Measurements from ENCODE around the gene CDYL2.

Gene CDYL2

DNA sequence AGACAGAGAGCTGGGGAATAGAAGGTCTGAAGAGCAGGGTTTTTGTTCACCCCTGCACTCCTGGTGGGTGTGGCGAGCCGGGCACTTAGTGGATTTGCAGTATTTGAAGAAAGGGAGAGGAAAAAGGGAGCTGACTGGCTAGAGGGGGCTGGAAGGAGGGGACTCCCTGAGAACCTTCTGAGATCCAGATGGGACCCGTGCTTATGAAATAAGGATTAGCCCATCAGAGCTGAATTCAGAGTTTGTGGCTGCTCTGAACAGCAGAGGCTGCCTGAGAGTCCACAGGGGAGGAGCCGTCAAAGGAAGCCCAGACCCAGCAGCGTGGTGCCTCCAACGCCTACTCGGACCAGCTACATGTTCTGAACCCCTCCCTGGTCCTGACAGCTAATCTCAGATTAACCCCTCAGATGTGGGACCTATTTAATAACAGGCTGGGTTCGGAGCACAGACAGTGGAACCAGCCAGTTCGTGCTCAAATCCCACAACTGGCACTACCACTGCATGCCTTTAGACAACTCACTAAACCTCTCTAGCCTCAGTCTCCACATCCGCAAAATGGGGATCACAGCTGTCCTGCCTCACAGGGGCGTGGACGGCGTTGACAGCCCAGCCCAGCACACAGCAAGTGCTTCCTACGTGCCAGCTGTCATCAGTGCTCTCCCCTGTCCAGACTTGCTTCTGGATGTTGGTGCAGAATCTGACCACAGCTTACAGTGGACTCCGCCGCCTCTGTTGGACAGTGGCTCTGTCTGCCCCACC lies 193.0 kb downstream of the CDYL2 start:
- no peaks in the 10 kb centered on the region for H3K79me1 ChIP-seq (ENCODE audit: low read length)
- H3K4me2 ChIP-seq (ENCODE audit: low read length): no peak overlapping the region
- H3K4me3 ChIP-seq (ENCODE audit: low read depth, low read length): no peak overlapping the region
- H3K9me3 ChIP-seq (ENCODE audit: insufficient read depth, low read depth, low read length): peaks cover 26% of the 10 kb centered on the region
- peaks cover 0 to 2% of the 10 kb centered on the region in 2 experiments for H3K4me1 ChIP-seq (ENCODE audit: control insufficient read depth in 1 of 2, insufficient read depth in 2 of 2, low read length in 2 of 2)
- no peak overlapping the region for H3K27ac ChIP-seq (ENCODE audit: low read depth, low read length)
- no CpG with 5 or more reads among the region's 16 CpGs for WGBS (ENCODE audit: extremely low coverage, insufficient coverage, insufficient read length)
- no peaks in the 10 kb centered on the region for H3K36me3 ChIP-seq (ENCODE audit: control insufficient read depth in 1 of 2, insufficient read depth in 2 of 2, low read length in 2 of 2)
- H3K27me3 ChIP-seq (ENCODE audit: insufficient read depth, low read length): no peaks in the 10 kb centered on the region
- H4K12ac ChIP-seq (ENCODE audit: low read depth, low read length): no peak overlapping the region
- H2BK12ac ChIP-seq (ENCODE audit: low read length): no peak overlapping the region
- no peak overlapping the region for H3K23ac ChIP-seq (ENCODE audit: low read length)
- no peak overlapping the region for H2BK5ac ChIP-seq (ENCODE audit: low read depth, low read length, poor library complexity)
- H3K79me2 ChIP-seq (ENCODE audit: control insufficient read depth, insufficient read depth, low read length, poor library complexity): no peaks in the 10 kb centered on the region
- no peak overlapping the region for H3K18ac ChIP-seq (ENCODE audit: low read length)
- no peak for DNase-seq
- no peak overlapping the region for H3K4ac ChIP-seq (ENCODE audit: low read depth, low read length)
- H3K9ac ChIP-seq (ENCODE audit: low read length): no peak overlapping the region
- no peak overlapping the region for H4K91ac ChIP-seq (ENCODE audit: low read depth, low read length)
- H3K14ac ChIP-seq (ENCODE audit: low read length): no peak overlapping the region
- no peak overlapping the region for H2AK5ac ChIP-seq (ENCODE audit: low read length)
- H2BK120ac ChIP-seq (ENCODE audit: insufficient read depth, low read length, poor library complexity): no peak overlapping the region
- H2AFZ ChIP-seq (ENCODE audit: insufficient read depth, low read length, poor library complexity): no peak overlapping the region
- no peak overlapping the region for H4K8ac ChIP-seq (ENCODE audit: low read depth, low read length)

DNA sequence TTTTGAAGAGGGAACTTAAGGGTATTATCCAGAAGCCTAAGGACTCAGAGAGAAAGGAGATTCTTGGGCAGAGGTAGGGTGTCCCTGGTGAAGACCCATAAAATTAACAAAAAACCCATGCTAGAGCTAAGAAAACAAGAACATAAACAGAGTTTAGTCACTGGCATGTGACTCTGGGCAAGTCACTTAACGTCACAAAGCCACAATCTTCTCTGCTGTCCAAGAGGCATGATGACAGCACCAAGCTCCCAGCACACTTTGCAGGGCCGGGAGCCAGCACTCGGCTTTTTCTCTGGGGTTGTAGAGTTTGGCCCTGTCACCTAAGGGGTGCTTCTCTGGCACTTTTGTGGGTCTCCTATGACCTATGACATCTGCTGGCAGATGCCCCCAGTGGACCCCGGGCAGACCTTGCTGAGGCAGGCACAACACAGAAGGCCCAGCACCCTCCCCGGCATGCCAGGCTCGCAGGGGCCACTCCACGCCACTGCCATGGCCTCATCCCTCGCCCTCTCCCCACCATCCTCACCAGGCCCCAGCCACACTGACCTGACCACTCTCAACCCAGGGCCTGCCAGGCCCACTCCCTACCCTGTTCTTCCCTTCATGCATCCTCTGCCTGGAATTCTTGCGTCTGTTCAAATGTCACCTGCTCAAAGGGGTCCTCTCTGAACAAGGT lies 193.8 kb downstream of the CDYL2 start:
- no peaks in the 10 kb centered on the region for H3K36me3 ChIP-seq (ENCODE audit: control insufficient read depth in 1 of 2, insufficient read depth in 2 of 2, low read length in 2 of 2)
- H4K91ac ChIP-seq (ENCODE audit: low read depth, low read length): no peak overlapping the region

DNA sequence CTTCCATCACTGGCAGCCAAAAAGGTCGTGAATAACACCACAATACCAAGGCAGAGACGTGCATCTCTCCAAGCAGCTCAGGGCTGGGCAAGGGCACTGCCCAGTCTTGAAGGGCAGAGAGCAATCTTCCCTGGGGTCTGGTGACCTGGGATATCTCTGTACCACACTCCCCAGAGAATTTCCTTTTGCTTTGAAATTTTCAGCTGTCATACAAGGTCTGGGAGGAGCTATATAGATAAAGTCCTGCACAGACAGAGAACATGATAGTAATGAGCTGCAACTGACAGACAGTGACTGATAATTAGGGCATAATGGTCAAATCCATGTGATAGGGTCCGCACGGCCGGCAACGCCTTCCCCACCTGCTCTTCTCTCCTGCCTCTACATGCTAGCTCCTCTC lies 195.5 kb downstream of the CDYL2 start:
- Histone ChIP-seq H3K79me2 (ENCODE audit: control insufficient read depth, insufficient read depth, low read length, poor library complexity) (no peaks in the 10 kb centered on the region), H3K4me1 (ENCODE audit: control insufficient read depth in 1 of 2, insufficient read depth in 2 of 2, low read length in 2 of 2) (peaks cover 0 to 2% of the 10 kb centered on the region in 2 experiments), H3K23ac (ENCODE audit: low read length) (no peak overlapping the region), H3K4me3 (ENCODE audit: low read depth, low read length) (no peak overlapping the region), H2BK120ac (ENCODE audit: insufficient read depth, low read length, poor library complexity) (no peak overlapping the region), H3K36me3 (ENCODE audit: control insufficient read depth in 1 of 2, insufficient read depth in 2 of 2, low read length in 2 of 2) (no peaks in the 10 kb centered on the region), H4K91ac (ENCODE audit: low read depth, low read length) (no peak overlapping the region), H3K27me3 (ENCODE audit: insufficient read depth, low read length) (no peaks in the 10 kb centered on the region), H3K18ac (ENCODE audit: low read length) (no peak overlapping the region), H3K9ac (ENCODE audit: low read length) (no peak overlapping the region), H3K27ac (ENCODE audit: low read depth, low read length) (no peak overlapping the region), H4K12ac (ENCODE audit: low read depth, low read length) (no peak overlapping the region), H3K79me1 (ENCODE audit: low read length) (no peaks in the 10 kb centered on the region), H3K14ac (ENCODE audit: low read length) (no peak overlapping the region), H4K8ac (ENCODE audit: low read depth, low read length) (no peak overlapping the region), H2AK5ac (ENCODE audit: low read length) (no peak overlapping the region), H3K4ac (ENCODE audit: low read depth, low read length) (no peak overlapping the region), H3K9me3 (ENCODE audit: insufficient read depth, low read depth, low read length) (peaks cover 23% of the 10 kb centered on the region), H2AFZ (ENCODE audit: insufficient read depth, low read length, poor library complexity) (no peak overlapping the region), H3K4me2 (ENCODE audit: low read length) (no peak overlapping the region), H2BK5ac (ENCODE audit: low read depth, low read length, poor library complexity) (no peak overlapping the region), H2BK12ac (ENCODE audit: low read length) (no peak overlapping the region)
- WGBS (ENCODE audit: extremely low coverage, insufficient coverage, insufficient read length): no CpG with 5 or more reads among the region's 6 CpGs
- DNase-seq: no peak

More for the DNA sequence above, 193.8 kb downstream of the CDYL2 start:
- Histone ChIP-seq H3K4ac (ENCODE audit: low read depth, low read length) (no peak overlapping the region), H3K14ac (ENCODE audit: low read length) (no peak overlapping the region), H3K18ac (ENCODE audit: low read length) (no peak overlapping the region), H4K8ac (ENCODE audit: low read depth, low read length) (no peak overlapping the region), H3K79me2 (ENCODE audit: control insufficient read depth, insufficient read depth, low read length, poor library complexity) (no peaks in the 10 kb centered on the region), H2AFZ (ENCODE audit: insufficient read depth, low read length, poor library complexity) (no peak overlapping the region), H2BK5ac (ENCODE audit: low read depth, low read length, poor library complexity) (no peak overlapping the region), H3K23ac (ENCODE audit: low read length) (no peak overlapping the region), H2AK5ac (ENCODE audit: low read length) (no peak overlapping the region), H3K27me3 (ENCODE audit: insufficient read depth, low read length) (no peaks in the 10 kb centered on the region), H3K9ac (ENCODE audit: low read length) (no peak overlapping the region), H3K27ac (ENCODE audit: low read depth, low read length) (no peak overlapping the region), H3K79me1 (ENCODE audit: low read length) (no peaks in the 10 kb centered on the region), H2BK12ac (ENCODE audit: low read length) (no peak overlapping the region), H3K4me2 (ENCODE audit: low read length) (no peak overlapping the region), H3K4me1 (ENCODE audit: control insufficient read depth in 1 of 2, insufficient read depth in 2 of 2, low read length in 2 of 2) (peaks cover 0 to 2% of the 10 kb centered on the region in 2 experiments), H2BK120ac (ENCODE audit: insufficient read depth, low read length, poor library complexity) (no peak overlapping the region), H4K12ac (ENCODE audit: low read depth, low read length) (no peak overlapping the region), H3K4me3 (ENCODE audit: low read depth, low read length) (no peak overlapping the region), H3K9me3 (ENCODE audit: insufficient read depth, low read depth, low read length) (peaks cover 23% of the 10 kb centered on the region)
- DNase-seq: peak in 1 of 2 donors; percentile 10
- no CpG with 5 or more reads among the region's 9 CpGs for WGBS (ENCODE audit: extremely low coverage, insufficient coverage, insufficient read length)

DNA sequence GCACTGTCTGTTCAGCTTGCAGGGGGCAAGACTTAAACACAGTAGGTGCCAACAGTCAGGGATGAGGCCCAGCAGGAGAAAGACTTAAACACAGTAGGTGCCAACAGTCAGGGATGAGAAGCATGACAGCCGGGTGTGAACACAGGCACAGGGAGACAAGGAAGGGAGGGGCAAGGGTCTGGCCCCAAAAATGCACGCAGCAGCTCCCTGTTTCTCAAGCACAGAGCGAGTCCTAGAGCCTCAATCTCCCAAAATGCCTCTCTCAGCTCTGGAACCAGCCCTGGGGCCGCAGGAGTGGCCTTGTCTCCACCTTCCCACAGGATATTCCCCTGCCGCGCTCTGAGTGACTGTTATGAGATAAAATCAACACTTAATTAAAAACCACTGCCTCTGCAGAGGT lies 197.2 kb downstream of the CDYL2 start:
- no peak overlapping the region for H4K91ac ChIP-seq (ENCODE audit: low read depth, low read length)
- H4K12ac ChIP-seq (ENCODE audit: low read depth, low read length): no peak overlapping the region
- WGBS (ENCODE audit: extremely low coverage, insufficient coverage, insufficient read length): no CpG with 5 or more reads among the region's 6 CpGs
- H3K27ac ChIP-seq (ENCODE audit: low read depth, low read length): no peak overlapping the region
- no peak overlapping the region for H3K4ac ChIP-seq (ENCODE audit: low read depth, low read length)
- H2AK5ac ChIP-seq (ENCODE audit: low read length): no peak overlapping the region
- H3K4me2 ChIP-seq (ENCODE audit: low read length): no peak overlapping the region
- no peaks in the 10 kb centered on the region for H3K79me1 ChIP-seq (ENCODE audit: low read length)
- H3K9ac ChIP-seq (ENCODE audit: low read length): no peak overlapping the region
- H3K36me3 ChIP-seq (ENCODE audit: control insufficient read depth in 1 of 2, insufficient read depth in 2 of 2, low read length in 2 of 2): no peaks in the 10 kb centered on the region
- H3K23ac ChIP-seq (ENCODE audit: low read length): no peak overlapping the region
- H3K18ac ChIP-seq (ENCODE audit: low read length): no peak overlapping the region
- peaks cover 0 to 2% of the 10 kb centered on the region in 2 experiments for H3K4me1 ChIP-seq (ENCODE audit: control insufficient read depth in 1 of 2, insufficient read depth in 2 of 2, low read length in 2 of 2)
- no peak overlapping the region for H4K8ac ChIP-seq (ENCODE audit: low read depth, low read length)
- H3K14ac ChIP-seq (ENCODE audit: low read length): no peak overlapping the region
- no peak for DNase-seq
- no peak overlapping the region for H2BK5ac ChIP-seq (ENCODE audit: low read depth, low read length, poor library complexity)
- no peak overlapping the region for H2BK120ac ChIP-seq (ENCODE audit: insufficient read depth, low read length, poor library complexity)
- H3K27me3 ChIP-seq (ENCODE audit: insufficient read depth, low read length): no peaks in the 10 kb centered on the region
- H2BK12ac ChIP-seq (ENCODE audit: low read length): no peak overlapping the region
- peaks cover 20% of the 10 kb centered on the region for H3K9me3 ChIP-seq (ENCODE audit: insufficient read depth, low read depth, low read length)
- H2AFZ ChIP-seq (ENCODE audit: insufficient read depth, low read length, poor library complexity): no peak overlapping the region
- no peaks in the 10 kb centered on the region for H3K79me2 ChIP-seq (ENCODE audit: control insufficient read depth, insufficient read depth, low read length, poor library complexity)
- H3K4me3 ChIP-seq (ENCODE audit: low read depth, low read length): no peak overlapping the region
